Stimulated activated CD4-positive, alpha-beta T cell treated with anti-CD3 and anti-CD28 coated beads, TNF-alpha, amount 100 ng/mL, for 4 hours (primary cell): ENCODE measurements around the gene NRF1.

Source experiments
- DNase-seq, 3 experiments: peaks; one replicate each; pipeline ENCODE4 v3.0.0-alpha.2; 2020; ENCODE audit warnings: low read depth in 3 of 3

Gene NRF1

DNA sequence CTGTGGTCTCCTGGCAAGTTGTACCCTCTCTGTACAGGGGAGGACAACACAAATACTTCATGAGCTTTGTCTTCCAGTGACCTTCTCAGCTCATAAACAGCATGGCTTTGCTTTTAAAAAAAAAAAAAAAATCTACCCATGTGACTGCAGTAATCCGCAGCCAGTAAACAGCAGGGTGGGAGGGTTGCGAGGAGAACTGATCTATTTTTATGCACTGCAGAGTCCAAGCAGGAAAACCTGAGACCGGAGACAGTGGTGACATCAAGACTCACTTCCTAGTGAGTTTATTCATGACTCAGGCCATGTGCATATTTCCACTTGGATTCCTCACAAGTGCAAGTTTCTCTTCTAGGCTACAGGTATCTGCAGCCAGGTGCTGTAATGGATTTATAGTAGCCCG is 127.9 kb downstream of the NRF1 start:
- no peak for DNase-seq

DNA sequence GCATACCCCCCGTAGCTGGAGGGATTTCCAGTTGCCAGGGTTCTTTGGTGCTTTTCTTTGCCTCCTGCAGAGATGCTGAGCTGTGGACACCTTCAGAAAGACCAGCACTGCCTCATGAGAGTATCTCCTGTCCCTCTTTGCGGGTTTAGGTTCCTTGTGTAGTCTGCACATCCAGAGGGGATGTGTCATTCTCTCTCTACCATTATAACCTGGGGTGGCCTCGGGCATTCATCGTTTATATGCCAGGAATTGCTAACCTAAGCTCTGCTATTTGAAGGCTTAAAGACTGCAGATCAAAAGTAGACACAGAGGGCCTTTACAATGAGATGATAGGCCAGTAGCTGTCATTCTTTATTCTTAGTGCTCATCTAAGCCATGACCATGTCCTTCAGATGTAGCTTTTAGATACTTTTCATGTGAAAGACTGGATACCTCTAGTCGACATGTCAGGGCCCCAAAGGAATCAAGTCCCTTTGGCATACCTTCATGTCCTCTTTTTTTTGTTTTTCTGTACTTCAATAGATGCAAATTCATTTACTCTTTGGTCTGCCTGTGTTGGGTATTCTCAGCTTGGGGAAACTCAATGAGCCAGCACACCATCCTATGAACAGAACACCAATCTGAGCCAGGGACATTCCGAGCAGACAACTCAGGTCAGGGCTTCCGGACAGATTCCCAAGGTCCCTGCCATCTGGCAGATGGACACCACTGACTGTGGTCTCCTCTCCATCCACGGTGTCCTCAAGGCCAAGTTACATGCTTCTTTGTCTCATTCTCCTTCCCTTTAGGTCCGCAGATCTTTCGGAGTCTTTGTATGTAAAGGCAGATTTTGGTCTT is 129.3 kb downstream of the NRF1 start:
- no peak for DNase-seq

DNA sequence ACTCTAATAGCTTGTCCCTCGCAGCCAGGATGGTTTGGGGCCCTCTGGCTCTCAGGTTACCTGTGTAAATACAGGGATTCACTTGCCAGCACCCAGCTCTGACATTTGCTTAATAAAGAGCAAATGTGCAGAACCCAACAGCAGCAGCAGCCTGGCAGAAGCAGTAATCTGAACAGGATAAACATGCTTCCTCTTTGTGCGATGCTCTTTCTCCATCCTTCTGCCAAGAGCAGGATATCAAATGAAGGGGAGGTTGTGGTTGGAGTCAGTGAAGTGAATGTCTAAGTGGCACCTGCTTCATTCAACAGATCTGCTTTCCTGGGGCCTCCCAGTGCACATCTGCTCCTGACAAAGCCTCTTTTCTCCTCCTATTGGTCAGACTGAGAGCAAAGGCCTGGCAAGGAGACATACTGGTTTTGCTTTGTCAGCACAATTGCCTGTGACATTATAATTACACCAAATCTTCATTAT is 130.3 kb downstream of the NRF1 start:
- no peak for DNase-seq

DNA sequence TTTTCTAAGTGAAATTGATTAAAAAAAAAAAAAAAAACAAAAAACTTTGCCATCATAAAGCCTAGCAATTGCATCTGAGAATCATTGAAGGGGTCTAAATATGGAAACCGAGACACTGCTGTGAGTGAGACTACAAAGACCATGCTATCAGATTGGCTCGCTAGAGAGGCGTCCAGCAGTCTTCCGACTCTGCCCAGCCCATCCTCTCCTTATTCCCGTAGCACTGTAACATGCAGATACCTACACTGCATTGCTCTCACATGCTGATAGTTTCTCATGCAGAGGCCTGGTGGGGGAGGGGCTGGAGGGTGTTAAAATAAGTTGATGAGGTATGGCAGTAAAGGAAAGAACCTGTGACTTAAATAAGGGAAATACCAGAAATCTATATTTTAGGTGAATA is 130.7 kb downstream of the NRF1 start:
- no peak for DNase-seq

DNA sequence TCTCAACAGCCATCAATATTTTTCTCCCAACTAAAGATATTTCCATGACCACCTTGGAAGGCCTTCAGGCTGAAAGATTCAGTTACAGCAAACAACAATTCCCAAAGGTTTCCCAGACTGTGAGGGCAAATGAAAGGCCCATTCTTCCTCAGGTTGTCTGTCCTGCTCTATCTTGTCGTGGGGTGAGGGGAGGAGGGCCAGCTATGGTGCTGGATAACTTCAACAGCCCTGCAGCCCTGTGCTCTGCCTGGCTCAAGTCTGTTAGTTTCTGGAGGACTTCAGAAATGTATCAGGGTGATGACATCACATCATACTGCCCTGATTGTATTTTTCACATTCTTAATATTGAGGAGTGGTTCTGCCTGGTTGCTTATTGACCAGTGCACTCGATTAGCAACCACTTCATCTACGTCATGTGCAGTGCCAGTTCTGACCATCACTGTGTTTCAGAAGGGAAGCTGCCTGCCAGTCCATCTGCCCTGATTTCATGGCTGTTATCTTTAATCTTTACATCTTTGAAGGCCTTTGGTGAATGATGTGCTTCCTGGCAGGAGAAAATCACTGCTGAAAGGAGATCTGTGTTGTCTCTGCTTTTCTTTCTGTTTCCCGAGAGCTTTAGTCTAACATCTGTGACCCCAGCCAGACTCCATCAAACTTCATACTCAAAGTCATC is 135.5 kb downstream of the NRF1 start:
- no peak for DNase-seq

DNA sequence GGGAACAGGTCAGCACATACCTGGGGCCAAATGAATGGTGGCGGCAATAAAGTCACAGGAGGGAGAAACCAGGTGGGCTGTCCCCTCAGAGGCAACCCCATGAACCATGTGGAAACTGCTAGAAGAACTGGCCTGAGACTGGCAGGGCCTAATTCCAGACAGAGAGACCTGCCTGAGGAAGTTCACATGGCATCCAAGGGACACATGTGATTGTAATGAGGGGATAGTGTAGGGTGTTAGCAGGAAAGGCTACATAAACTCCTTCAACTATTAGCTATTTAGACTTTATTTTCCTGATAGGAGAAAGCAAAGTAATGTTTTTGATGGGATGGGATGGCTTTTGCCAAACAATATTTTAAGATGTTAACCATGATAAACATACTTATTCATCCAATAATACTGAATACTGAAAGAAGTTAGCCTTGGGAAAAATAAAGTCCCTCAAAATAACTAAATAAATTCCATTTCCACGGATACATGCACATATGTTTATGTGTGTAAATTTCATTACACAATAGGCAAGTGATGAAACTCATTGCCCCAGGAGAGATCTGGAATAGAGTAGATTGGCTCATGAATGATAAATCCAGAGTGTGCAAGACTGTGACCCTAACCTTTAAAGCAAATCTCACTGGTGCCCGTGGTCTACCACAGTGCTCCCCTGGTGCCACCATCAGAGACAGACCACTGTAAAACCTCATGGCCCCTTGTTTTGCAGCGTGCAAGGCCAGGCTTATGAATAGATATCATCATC is 137.0 kb downstream of the NRF1 start:
- no peak for DNase-seq

DNA sequence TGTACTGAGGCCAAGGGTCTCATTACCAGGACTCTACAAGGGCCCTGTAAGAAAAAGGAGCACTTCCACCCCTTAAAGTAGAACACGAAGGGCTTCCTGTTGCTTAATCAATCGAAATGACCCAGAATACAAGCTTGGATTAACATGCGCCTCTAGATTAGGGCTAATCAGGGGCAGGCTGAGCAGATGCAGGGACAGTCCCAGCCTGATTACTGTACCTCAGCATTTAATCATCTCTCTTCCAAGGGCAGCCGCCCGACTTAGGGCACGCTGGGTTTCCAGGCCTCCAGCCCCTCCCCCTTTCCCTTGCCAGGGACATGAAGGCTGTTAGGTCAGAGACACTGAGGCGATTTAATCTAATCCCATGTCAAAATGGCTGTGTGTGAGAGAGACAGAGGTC is 138.6 kb downstream of the NRF1 start:
- DNase-seq = no peak

DNA sequence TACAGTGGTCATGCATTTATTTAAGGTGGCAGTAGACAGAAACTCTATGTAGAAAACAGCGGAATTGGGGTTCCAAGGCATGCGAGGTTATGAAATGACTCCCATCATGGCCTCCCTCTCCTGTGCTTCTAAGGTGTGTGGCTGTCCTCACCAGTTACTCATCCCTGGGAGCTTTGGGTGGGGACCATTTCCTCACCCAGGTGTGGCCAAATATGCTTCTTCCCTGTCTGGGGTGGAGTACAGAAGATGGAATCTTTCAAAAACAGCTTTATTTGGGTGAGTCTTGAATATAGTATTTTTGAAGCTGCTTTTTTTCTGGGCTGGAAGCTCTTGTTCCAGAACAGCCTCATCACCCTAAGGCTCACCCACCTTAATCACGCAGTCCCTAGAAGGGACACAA is 139.0 kb downstream of the NRF1 start:
- no peak for DNase-seq

DNA sequence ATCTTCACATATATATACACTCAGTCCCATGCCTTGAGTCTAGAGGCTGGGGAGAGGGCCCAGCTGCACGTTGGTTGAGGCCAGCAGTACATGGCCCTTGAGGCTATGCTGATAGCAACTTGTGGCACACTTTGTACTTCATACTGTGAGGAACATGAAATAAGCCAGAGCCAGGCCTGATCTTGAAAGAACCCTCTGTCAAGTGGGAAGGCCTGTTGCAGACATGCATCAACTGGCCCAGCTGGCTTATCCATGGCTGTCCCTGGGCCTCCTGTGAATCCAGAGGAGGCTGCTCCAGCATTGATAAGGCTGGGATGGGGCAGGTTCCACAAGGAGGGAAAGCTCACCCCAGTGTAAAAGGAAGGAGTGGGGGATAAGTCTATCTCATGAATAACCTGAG is 140.4 kb downstream of the NRF1 start:
- no peak for DNase-seq

DNA sequence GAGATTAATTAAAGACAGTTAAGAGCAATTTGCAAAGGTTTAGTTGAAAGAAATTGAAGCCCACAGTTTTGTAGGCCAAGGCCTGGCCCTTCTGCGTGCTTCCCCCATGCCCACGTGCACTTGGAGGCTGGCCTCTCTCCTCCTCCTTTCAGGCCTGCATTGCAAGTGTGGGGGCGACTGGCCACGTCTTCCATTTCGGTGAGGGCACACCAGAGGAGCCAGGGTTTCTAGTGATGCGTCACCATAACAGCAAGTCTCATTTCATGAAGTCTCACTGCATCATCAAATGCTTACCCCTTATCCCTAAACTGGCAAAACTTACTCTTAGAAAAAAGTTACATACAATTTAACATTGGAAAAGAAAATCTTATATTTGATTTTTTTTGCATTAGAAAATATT is 141.2 kb downstream of the NRF1 start:
- no peak for DNase-seq

DNA sequence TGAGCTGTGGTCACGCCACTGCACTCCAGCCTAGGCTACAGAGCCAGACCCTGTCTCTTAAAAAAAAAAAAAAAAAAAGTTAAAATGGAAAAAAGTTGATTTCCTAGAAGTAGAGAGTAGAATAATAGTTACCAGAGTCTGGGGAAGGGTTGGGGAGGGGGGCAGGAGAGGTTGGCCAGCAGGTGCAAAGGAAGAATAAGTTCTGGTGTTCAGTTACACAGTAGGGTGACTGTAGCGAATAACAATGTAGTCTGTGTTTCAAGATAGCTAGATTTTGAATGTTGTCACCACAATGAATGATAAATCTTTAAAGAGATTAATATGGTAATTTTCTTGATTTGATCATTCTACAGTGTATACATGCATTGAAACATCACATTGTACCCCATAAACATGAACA is 142.9 kb downstream of the NRF1 start:
- DNase-seq = no peak

DNA sequence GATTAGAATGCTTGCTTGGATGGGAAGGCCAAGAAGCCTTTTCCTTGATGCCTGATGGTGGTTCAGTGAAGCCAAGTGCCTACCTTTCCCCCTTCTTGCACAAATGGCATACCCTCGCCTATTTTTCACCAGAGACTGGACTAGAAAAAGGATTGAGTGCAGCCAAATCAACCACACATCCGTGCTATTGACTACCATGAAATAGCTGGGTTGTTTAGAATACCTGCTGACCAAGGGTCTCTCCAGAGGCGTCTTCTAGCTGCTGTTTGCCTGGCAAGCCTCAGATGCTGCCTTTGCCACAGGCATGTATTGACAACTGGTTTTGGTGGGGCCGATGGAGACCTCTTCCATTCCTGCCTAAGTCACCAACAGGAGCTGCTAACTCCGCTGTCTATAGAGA is 146.5 kb downstream of the NRF1 start:
- no peak for DNase-seq

DNA sequence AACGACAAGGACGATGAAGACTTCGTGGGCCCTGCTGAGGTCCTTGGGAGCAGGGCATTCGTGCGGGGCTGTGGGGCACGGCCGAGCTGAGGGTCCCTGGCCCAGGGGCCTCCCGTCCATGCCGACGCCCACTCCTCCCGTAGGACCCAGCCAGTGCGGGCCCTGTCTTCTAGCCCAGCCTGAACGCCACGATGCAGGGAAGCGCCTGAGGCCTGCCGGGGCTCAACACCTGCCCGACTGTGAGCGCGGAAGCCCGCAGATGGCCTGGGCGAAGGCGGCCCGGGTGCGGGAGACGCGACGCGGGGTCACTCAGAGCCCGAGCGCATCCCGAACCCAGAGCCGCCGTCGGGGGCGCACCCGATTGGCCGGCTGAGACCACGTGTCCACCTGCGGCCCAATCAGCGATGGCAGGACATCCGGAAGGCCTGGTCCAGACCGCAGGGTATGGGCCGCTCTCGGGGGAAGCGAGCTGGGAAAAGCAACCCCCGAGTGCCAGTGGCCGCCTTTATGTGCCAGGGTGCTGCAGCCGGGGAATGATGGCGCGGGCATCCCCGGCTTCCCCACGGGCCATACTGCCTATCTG is 151.0 kb downstream of the NRF1 start:
- no peak for DNase-seq

DNA sequence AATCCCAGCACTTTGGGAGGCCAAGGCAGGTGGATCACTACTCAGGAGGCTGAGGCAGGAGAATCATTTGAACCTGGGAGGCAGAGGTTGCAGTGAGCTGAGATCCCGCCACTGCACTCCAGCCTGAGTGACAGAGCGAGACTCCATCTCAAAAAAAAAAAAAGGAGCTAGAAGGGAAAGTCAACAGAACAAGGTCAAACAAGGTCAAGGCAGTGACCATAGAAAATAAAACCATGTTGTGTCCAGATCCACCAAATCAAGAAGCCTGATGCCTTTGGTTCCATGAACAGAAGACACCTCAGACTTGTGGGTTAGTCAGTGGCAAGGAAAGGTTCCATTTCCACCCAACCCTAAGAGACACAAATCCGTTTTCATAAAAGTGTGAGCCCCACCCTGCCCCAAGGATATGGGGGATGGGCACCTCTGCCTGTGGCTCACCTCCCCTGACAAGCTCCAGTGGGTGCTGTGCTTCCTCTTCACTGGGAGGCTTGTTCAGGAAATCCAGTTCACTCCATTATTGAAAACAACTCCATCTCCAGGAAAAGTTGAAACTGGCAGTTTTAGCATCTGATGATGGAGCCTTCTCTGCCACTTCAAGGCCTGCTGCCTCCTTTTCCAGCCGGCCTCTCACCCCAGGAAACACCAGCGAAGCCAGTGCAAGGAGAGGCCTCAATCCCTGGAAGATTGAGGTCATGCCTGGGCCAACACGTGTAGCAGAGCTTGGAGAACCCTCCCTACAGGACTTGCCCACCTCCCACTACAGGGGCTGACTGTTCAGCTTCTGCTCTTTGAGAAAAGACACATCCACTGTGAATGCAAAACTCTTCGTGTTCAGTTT is 152.9 kb downstream of the NRF1 start:
- DNase-seq = no peak

DNA sequence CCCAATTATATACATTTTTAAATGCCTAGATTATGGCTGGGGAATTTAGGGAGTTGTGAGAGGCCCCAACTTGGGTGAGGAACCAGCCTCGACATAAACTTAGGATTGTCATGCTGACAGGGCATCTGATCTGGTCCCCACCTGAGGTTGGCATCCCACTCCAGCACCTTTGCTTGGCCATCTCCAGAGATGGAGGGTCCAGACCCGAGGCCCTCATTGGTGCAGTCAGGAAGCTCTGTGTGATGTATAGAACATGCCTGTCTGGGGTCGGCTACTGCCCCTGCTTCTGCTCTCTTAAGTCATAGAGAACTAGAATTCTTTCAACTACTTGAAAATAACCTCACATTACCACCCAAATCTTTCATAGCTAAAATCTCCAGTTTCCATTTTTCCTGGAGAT is 153.8 kb downstream of the NRF1 start:
- DNase-seq = no peak

DNA sequence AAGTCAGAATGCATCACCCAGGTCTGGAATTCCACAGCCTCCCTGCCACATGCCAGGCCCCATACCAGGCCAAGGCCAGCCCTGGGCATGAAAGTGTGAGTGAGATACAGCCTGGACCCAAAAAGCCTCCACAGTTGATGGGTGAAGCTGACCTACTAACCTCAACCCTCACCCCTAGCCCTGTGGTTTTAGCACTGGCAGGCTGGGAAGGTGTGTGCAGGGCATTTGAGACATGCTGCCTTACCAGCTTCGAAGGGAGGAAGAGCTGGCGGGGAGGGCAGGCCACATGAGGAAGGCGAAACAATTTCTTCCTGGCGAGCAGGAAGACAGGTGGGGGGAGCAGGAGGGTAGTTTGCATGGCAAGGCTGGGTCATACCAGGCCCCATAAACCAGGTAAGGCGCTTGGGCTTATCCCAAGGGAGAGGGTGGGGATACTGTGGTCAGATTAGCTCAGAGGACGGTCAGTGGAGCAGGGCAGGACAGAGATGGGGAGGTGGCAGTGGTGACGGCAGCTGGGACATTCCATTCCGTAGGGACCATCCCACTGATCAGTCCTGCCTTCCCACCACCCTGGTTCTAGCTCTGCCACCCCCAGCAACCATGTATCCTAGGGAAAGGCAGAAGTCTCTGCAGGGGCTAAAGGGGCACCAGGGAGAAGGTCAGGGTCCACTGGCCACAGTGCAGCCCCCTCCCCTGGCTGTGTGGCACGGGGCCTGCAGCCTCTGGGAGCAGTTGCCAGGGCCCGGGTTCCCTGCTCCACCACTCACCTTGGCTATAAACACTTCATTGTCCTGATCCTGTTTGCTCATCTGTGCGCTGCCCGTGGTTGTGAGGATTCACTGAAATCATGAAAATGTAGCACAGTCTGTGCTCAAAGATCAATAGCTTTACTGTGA is 155.8 kb downstream of the NRF1 start:
- no peak for DNase-seq

DNA sequence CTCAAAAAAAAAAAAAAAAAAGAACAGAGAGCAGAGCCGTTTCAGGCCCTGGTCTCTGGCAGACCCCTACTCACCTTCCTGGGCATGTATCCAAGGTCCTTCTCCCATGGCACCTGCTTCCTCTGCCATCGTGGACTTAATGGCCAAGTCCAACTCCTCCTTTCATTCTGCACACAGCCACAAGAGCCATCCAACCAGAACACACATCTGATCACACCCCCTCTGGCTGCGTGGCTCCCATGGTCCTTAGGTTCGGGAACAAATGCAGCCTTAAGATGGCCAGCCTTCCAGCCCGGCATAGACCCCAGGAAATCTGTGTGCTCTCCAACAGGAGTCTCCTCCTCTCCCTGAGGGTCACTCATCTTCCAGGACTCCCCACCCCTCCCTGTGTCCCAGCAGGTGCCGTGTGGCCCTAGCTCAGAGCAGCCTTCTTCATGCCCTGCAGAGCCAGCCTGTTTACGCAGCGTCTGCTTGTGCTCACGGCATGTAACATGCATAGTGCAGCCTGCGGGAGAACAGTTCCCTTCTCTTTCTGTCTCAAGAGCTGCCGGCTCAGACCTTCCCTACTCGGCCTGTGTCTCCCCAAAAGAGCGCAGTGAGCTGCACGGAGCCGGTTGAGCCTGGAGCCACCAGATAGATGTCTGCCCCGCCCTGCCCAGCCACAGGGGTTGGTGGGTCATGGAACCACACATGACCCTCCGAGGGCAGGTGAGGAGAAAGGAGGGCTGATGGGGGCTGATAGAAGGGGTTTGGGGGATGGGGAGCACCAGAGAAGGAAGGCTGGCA is 157.3 kb downstream of the NRF1 start:
- no peak for DNase-seq

DNA sequence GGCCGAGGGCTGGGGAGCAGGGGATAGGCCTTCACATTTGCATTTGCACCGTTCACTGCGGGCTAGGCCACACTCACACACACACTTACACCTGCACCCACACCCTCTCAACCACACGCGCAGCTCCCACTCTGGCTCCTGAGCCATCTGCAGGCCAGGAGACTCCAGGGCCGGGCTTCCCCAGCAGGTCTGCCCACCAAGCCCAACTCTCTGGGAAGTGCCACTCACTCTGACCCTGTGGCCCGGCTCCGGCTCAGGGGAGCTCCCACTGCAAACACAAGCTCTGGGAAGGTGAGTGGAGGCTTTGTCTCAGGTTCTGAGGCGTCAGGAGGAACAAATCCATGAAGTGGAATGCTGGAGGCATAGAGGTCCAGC is 157.9 kb downstream of the NRF1 start:
- DNase-seq = no peak
